Stimulated activated naive B cell treated with anti-CD40 and anti-IgM and Interleukin-4, amounts not matched to agents 10 μg/mL and 1 μg/mL and 100 μg/mL, for 72 hours (primary cell): ENCODE results near the gene NOD2.
A peak's percentile ranks its signal among the peaks of the same experiment; 100 is the strongest.

ENCODE experiments used
- ATAC-seq, 2 donors: fragments of 150-1000 bp; cut with Tn5 transposase; replicated peaks; 2 replicates each; pipeline ENCODE4 v1.10.0; 2021; ENCODE audit warnings: moderate library complexity in 1 of 2
- DNase-seq: peaks from one replicate; pipeline ENCODE4 v3.0.0; 2021
- H3K27ac Mint-ChIP-seq: one replicate; pipeline ENCODE4 v1.8.0; 2022; ENCODE audit warnings: mild to moderate bottlenecking, mixed read lengths
- H3K27me3 Mint-ChIP-seq, 2 donors: one replicate each; pipeline ENCODE4 v1.8.0; 2022; ENCODE audit warnings: mixed read lengths in 2 of 2
- H3K36me3 Mint-ChIP-seq, 2 donors: one replicate each; pipeline ENCODE4 v1.8.0; 2022; ENCODE audit warnings: mixed read lengths in 2 of 2, mild to moderate bottlenecking in 1 of 2
- H3K4me1 Mint-ChIP-seq, 2 donors: one replicate each; pipeline ENCODE4 v1.8.0; 2022; ENCODE audit warnings: mixed read lengths in 2 of 2, mild to moderate bottlenecking in 1 of 2
- H3K4me3 Mint-ChIP-seq, 2 donors: one replicate each; pipeline ENCODE4 v1.8.0; 2022; ENCODE audit warnings: mild to moderate bottlenecking in 2 of 2, mixed read lengths in 2 of 2, moderate library complexity in 1 of 2
- H3K9me3 Mint-ChIP-seq, 2 donors: one replicate each; pipeline ENCODE4 v1.8.0; 2022; ENCODE audit warnings: mixed read lengths in 2 of 2, mild to moderate bottlenecking in 1 of 2

Gene NOD2

DNA sequence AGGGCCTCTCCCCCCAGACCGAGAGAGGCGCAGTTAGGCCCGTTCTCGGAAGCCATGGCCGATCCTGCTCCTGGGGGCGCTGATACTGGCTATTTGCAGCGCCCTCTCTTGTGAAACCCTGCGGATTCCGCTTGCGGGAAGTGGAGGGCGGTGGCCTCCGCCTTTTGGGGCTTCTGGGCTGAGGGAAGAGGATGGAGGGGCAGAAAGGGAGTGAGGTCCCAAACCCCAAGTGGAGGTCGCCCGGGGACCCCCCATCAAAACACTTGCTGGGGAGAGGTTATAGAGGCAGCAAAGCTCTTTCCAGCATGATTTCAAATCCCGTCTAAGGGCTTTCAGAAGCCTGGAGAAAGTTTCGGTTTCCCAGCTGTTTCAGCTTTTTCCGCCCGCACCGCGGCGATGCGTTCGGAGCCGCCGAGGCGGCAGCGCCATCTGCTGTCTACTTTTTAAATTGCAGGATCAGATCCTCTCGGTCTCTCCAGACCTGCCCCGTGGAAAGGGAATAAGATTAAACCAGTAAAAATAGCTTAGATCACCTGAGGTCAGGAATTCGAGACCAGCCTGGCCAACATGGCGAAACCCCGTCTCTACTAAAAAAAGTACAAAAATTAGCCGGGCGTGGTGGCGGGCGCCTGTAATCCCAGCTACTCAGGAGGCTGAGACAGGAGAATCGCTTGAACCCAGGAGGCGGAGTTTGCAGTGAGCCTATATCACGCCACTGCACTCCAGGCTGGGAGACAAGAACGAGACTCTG lies 28.1 kb upstream of the NOD2 start:
- H3K27ac Mint-ChIP-seq, result peak overlapping the region; percentile 92
- H3K9me3 Mint-ChIP-seq, result peaks cover 0 to 3% of the 10 kb centered on the region in 2 donors
- H3K27me3 Mint-ChIP-seq, result no peaks in the 10 kb centered on the region
- peaks cover 11 to 25% of the 10 kb centered on the region in 2 donors for H3K36me3 Mint-ChIP-seq
- H3K4me3 Mint-ChIP-seq, result peak overlapping the region; percentile 82 to 90
- peaks cover 22 to 32% of the 10 kb centered on the region in 2 donors for H3K4me1 Mint-ChIP-seq
- DNase-seq (peak; percentile 63), ATAC-seq (peak; percentile 67 to 76)

DNA sequence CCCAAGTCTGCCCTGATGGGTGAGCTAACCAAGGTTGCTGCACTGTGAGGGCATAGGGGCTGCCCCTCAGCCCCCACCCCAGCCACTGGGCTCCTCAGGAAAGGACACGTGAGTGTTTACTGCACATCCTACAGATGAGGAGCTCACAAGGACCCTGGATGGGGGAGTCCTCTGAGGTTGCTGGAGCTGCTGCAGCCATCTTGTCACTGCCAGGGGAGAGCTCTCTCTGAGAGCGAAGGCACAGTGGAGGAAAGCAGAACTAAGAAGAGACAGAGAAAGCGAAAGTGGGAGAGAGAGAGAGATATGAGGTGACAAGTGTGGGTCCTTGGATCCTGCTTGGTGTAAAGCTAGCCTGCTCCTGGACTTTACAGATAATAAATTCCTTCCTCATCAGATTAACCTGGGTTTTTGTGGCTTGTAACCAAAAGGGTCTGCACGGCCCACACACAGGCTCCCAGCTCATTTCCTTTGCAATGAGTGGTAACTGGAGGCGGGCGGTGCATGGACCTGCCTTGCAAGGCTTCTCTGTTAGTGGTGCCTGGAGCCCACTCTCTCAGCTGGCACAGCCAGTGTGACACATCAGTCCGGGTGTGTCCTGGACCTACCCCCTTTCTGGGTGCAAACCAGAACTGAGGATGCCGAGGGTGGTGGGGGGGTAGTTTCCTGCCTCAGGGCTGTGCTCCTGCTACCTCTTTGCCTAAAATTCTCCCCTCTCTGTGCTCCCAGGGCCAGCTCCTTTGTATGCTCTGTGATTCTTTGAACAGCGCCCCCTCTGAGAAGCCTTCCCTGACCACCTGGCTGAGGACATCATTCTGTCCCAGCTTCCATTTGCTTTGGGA lies 26.5 kb upstream of the NOD2 start:
- DNase-seq, result peak; percentile 16
- peaks cover 19 to 40% of the 10 kb centered on the region in 2 donors for H3K36me3 Mint-ChIP-seq
- H3K9me3 Mint-ChIP-seq, result peaks cover 4 to 9% of the 10 kb centered on the region in 2 donors
- peak; percentile 81 to 88 for ATAC-seq
- H3K4me1 Mint-ChIP-seq, result peaks cover 26 to 38% of the 10 kb centered on the region in 2 donors
- H3K27me3 Mint-ChIP-seq, result no peaks in the 10 kb centered on the region
- H3K27ac Mint-ChIP-seq, result peak overlapping the region; percentile 90
- H3K4me3 Mint-ChIP-seq, result peak overlapping the region; percentile 4 to 49

GRCh38 chr16:50667497-50668367 lies 25.7 kb upstream of the NOD2 start:
- peak overlapping the region; percentile 4 to 5 for H3K4me3 Mint-ChIP-seq
- peaks cover 28 to 49% of the 10 kb centered on the region in 2 donors for H3K36me3 Mint-ChIP-seq
- peaks cover 26 to 38% of the 10 kb centered on the region in 2 donors for H3K4me1 Mint-ChIP-seq
- H3K27me3 Mint-ChIP-seq, result no peaks in the 10 kb centered on the region
- DNase-seq (no peak), ATAC-seq (no peak)
- peak overlapping the region; percentile 90 for H3K27ac Mint-ChIP-seq
- peaks cover 9 to 12% of the 10 kb centered on the region in 2 donors for H3K9me3 Mint-ChIP-seq

DNA sequence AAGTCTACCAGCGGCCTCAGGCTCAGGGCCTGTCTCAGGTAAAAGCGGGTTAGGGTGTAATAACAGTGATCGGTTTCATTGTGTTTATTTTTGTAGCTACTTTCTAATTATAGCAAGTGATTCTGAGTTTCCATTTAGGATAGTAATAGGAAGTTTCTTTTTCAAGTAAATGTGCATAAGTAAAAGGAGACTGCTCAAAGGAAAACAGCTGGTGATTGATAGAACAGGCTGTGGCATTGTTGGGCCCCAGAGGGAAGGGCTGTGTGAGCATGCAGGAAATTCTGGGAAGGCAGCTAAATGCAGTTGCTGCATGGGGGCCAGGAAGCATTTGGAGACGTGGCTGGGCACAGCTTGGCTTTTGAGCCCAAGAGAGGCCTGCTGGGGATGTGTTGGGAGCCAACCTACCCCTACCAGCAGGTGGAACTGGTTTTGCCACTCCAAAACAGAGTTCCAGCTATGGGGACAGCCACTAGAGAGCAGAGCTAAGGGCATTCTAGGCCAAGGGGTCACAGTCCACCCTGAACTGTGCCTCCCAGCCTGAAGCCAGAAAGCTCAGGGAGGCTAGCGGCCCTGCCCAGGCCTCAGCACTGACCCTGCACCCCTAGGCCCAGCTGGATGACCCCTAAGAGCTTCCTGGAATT lies 24.9 kb upstream of the NOD2 start:
- Mint-ChIP-seq H3K4me1 (peaks cover 26 to 38% of the 10 kb centered on the region in 2 donors), H3K27me3 (no peaks in the 10 kb centered on the region), H3K36me3 (peaks cover 35 to 57% of the 10 kb centered on the region in 2 donors), H3K4me3 (no peak overlapping the region), H3K9me3 (peaks cover 10 to 16% of the 10 kb centered on the region in 2 donors), H3K27ac (no peak overlapping the region)
- no peak for ATAC-seq
- no peak for DNase-seq

DNA sequence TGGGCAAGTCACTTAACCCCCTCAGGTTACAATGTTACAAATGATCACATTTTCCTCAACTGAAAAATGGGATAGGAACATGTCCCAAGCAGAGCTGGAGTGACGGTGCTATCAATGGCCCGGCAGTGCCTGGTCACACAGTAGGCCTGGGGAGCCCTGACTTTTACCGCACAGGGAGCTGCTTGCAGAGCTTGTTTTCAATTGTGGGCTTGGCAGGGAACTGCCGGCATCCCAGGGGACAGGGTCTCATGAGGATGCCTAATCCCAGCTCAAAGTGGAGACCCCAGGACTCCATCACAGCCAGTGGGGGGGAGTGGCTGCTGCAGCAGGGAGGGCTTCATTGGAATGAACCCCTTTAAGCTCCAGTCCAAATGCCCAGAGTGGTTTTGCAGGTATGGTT lies 23.7 kb upstream of the NOD2 start:
- no peak for DNase-seq
- Mint-ChIP-seq H3K4me1 (peaks cover 26 to 36% of the 10 kb centered on the region in 2 donors), H3K27ac (no peak overlapping the region), H3K27me3 (no peaks in the 10 kb centered on the region), H3K9me3 (peaks cover 11 to 16% of the 10 kb centered on the region in 2 donors), H3K4me3 (no peak overlapping the region), H3K36me3 (peaks cover 44 to 67% of the 10 kb centered on the region in 2 donors)
- no peak for ATAC-seq

GRCh38 chr16:50670476-50670875 lies 22.9 kb upstream of the NOD2 start:
- no peak for ATAC-seq
- DNase-seq, result no peak
- Mint-ChIP-seq H3K9me3 (peaks cover 11 to 16% of the 10 kb centered on the region in 2 donors), H3K4me3 (no peak overlapping the region), H3K27ac (no peak overlapping the region), H3K27me3 (no peaks in the 10 kb centered on the region), H3K4me1 (peaks cover 22 to 29% of the 10 kb centered on the region in 2 donors), H3K36me3 (peaks cover 50 to 72% of the 10 kb centered on the region in 2 donors)

- no peak overlapping the region for H3K4me3 Mint-ChIP-seq
- no peak overlapping the region for H3K27ac Mint-ChIP-seq
- peaks cover 19 to 23% of the 10 kb centered on the region in 2 donors for H3K4me1 Mint-ChIP-seq
- peaks cover 11 to 16% of the 10 kb centered on the region in 2 donors for H3K9me3 Mint-ChIP-seq
- peaks cover 60 to 82% of the 10 kb centered on the region in 2 donors for H3K36me3 Mint-ChIP-seq
- DNase-seq (no peak), ATAC-seq (peak; percentile 57 to 62)
- H3K27me3 Mint-ChIP-seq, result no peaks in the 10 kb centered on the region
These were observed 21.7 kb upstream of the NOD2 start for GRCh38 chr16:50671644-50672260.

DNA sequence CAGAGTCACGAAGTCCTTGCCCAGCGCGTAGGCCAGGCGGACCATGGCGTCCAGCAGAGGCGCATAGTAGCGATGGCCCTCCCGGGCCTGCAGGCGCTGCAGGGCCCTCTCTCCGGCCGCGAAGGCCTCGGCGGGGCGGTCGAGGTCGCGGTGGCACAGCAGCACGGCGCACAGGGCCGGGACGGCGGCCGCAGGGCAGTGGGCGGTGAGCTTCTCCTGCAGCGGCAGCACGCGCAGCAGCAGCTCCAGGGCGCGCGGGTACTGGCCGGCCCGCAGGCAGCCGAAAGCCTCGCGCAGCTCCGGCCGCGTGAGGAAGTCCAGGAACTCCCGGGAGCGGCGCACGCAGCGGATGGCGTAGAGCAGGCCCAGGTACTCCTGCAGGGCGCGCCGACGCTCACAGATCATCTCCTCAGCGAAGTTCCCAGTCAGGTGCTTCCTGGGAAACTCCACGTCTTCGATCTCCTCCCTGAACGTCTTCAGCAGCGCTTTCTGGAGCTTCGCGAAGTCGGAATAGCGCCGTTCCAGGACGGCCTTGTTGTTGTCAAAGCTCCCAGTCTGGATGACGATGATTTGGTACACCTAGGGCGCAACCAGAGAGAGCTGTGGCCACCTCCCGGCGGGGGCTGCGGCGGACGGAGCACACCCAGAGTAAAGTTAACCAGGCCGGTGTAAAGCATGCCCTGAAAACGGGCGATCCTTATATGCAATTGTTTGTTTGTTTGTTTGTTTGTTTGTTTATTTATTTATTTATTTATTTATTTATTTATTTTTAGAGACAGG lies 19.7 kb upstream of the NOD2 start:
- peak overlapping the region; percentile 25 for H3K27ac Mint-ChIP-seq
- H3K36me3 Mint-ChIP-seq, result peaks cover 62 to 83% of the 10 kb centered on the region in 2 donors
- DNase-seq (no peak), ATAC-seq (no peak)
- peaks cover 10 to 16% of the 10 kb centered on the region in 2 donors for H3K4me1 Mint-ChIP-seq
- no peaks in the 10 kb centered on the region for H3K27me3 Mint-ChIP-seq
- H3K4me3 Mint-ChIP-seq, result no peak overlapping the region
- peaks cover 11 to 16% of the 10 kb centered on the region in 2 donors for H3K9me3 Mint-ChIP-seq

GRCh38 chr16:50674831-50675230 lies 18.6 kb upstream of the NOD2 start:
- DNase-seq (no peak), ATAC-seq (no peak)
- Mint-ChIP-seq H3K4me1 (peaks cover 17 to 27% of the 10 kb centered on the region in 2 donors), H3K27ac (no peak overlapping the region), H3K4me3 (no peak overlapping the region), H3K27me3 (no peaks in the 10 kb centered on the region), H3K36me3 (peaks cover 66 to 85% of the 10 kb centered on the region in 2 donors), H3K9me3 (peaks cover 11 to 16% of the 10 kb centered on the region in 2 donors)

DNA sequence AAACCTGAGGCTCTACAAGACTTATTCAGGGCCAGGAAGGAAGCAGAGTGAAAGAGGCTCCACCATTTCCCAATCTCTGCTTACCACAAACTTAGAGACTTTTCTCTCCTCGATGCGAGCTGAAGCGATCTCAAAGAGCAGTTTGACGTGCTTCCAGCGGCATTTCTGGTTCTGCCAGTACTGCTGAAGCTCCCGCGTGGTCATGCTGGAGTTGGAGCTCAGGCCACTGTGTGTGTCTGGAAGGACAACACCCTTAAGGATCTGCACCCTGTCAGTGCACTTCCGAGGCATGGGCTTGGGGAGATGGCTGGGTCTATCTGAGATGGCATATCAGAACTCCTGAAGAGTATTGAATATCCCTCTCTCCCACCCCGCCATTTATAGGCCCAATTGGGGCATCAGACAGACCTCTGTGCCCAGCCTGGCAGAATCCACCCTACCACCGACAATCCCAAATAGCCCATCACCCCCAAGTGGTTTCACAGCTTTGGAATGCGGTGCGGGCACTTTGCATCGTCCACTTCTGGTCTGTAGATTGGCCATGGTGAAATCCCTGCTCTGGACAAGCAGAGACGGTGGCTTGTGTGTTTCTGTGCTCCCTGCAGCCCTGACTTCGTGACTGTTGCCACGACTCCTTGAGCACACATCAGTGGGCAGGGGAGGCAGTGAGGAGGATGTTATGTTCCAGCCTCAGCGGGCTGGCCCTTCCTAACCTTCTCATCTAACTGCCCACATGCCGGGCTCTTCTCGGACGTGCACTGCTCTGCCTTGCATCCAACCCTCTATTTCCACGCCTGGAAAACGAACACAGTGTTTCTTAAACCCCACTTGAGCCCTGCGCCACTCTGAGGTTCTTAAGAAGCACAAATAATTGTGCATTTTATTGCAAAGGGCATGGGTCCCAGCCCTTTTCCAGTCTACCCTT lies 17.5 kb upstream of the NOD2 start:
- Mint-ChIP-seq H3K4me1 (peaks cover 21 to 24% of the 10 kb centered on the region in 2 donors), H3K27me3 (no peaks in the 10 kb centered on the region), H3K27ac (peak overlapping the region; percentile 59), H3K4me3 (no peak overlapping the region), H3K36me3 (peaks cover 62 to 77% of the 10 kb centered on the region in 2 donors), H3K9me3 (peaks cover 11 to 16% of the 10 kb centered on the region in 2 donors)
- ATAC-seq, result no peak
- no peak for DNase-seq

DNA sequence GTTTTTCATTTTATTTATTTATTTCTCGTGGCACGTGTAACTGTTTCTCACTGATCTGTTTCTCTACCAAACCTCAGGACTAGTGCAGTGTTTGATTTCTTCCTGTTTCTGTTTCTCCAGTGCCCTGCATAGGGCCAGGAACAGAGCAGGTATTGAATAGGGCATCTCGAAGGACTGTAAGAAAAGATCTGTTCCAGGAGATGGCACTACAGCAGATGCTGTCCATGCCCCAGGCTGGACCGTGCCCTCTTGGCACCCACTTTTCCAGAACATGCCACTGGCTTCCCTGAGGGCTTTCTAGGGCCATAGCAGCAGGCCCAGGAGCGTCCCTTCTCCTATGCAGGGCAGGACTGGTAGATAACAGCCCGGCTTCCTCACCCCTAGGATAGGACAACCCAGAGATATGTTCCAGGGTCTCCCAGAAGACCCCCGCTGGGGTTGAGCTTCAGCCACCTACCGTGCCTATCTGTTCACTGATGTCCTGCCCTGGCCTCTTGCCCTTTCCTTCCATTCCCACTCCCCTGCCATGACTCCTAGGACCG lies 16.7 kb upstream of the NOD2 start:
- peaks cover 55 to 69% of the 10 kb centered on the region in 2 donors for H3K36me3 Mint-ChIP-seq
- DNase-seq (no peak), ATAC-seq (no peak)
- no peaks in the 10 kb centered on the region for H3K27me3 Mint-ChIP-seq
- no peak overlapping the region for H3K4me3 Mint-ChIP-seq
- peaks cover 24 to 30% of the 10 kb centered on the region in 2 donors for H3K4me1 Mint-ChIP-seq
- peaks cover 8 to 11% of the 10 kb centered on the region in 2 donors for H3K9me3 Mint-ChIP-seq
- H3K27ac Mint-ChIP-seq, result no peak overlapping the region
